Uterus (tissue), 4 donors: Measurements from ENCODE around the gene IKZF3. TPM values are rescaled to one million over a fixed set of nuclear protein-coding genes. Genes with fewer than 3 reads are reported as not detected.
"Not testable (repeated sequence)": the region's sequence is repeated elsewhere in the genome, so short reads cannot be mapped to it uniquely, and the experiment has no call there.

ENCODE experiments used
- DNase-seq, 2 donors: peaks; one replicate each; pipeline ENCODE4 v3.0.0-alpha.2; 2019 to 2020
- H3K27ac ChIP-seq, 2 donors: fragments of 200-600 bp; sonication (generic); 1 replicate in 1 of 2; 2 replicates in 1 of 2; pipeline ENCODE4 v1.5.1; 2016 to 2018
- H3K27me3 ChIP-seq, 2 donors: fragments of 200-600 bp; sonication (generic); one replicate each; pipeline ENCODE4 v1.5.1; 2018 to 2019; ENCODE audit warnings: control low read depth in 1 of 2
- H3K36me3 ChIP-seq, 2 donors: fragments of 200-600 bp; sonication (generic); one replicate each; pipeline ENCODE4 v1.5.1; 2019; ENCODE audit warnings: control low read depth in 1 of 2
- H3K4me1 ChIP-seq, 2 donors: fragments of 200-600 bp; sonication (generic); one replicate each; pipeline ENCODE4 v1.5.1; 2018 to 2019; ENCODE audit warnings: control low read depth in 1 of 2
- H3K4me3 ChIP-seq, 2 donors: fragments of 200-600 bp; sonication (generic); 1 replicate in 1 of 2; 2 replicates in 1 of 2; pipeline ENCODE4 v1.5.1; 2018 to 2019; ENCODE audit warnings: mild to moderate bottlenecking in 1 of 2
- H3K9me3 ChIP-seq, 2 donors: fragments of 200-600 bp; sonication (generic); one replicate each; pipeline ENCODE4 v1.5.1; 2019; ENCODE audit warnings: control low read depth in 1 of 2
- POLR2A ChIP-seq, 2 donors: fragments of 450-650 bp; IDR thresholded peaks; one replicate each; pipeline ENCODE4 v1.6.1; 2016; ENCODE audit warnings: antibody characterized with exemption in 2 of 2, mild to moderate bottlenecking in 1 of 2, moderate library complexity in 1 of 2
- intact Hi-C: fragments of 100-400 bp; cut with DNase I; formaldehyde crosslinking; loops from one replicate; pipeline ENCODE4 v1.15.1; 2023; ENCODE audit warnings: low total_unique reads
- total RNA-seq, 4 donors: library from RNA; depleted of rRNA in 3 of 4; stranded (reverse); fragments of >200 nt in 3 of 4; gene quantifications; one replicate each; pipeline versions ENCODE4 v1.1.0 to v1.2.4, GENCODE V29; 2014 to 2023
- TF ChIP-seq, protein P1 (sequence below), 4 experiments: fragments of 200-600 bp in 2 of 4; fragments of 450-650 bp in 2 of 4; sonication (generic) in 2 of 4; IDR thresholded peaks; one replicate each; pipeline ENCODE4 v1.5.1; 2016 to 2019; ENCODE audit warnings: antibody characterized with exemption in 4 of 4, mild to moderate bottlenecking in 2 of 4, moderate library complexity in 1 of 4
- donor health status: DM: yes; HTN: yes; CAD: no.

IKZF3 gene
- total RNA-seq, 4 donors from 2014 or later = 0.88 to 2.1 (median 1.6) TPM

DNA sequence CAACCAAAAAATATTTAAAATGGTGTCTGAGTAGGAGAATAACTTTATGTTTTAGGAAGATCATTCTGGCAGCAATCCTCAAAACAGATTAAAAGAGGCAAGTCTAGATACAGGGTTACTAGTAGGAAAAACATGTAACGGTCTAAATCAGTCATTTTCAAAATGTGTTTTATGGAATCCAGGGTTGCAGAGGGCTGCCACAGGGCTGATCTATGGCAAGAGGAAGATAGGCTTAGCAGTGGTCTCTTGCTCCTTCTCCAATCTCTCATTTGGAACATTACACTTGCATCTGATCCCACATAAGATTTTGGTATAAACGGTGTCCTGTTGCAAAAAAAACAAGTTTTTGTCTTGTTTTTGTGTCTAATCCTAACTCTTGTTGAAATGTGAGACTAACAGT is 9.2 kb downstream of the IKZF3 start:
- Histone ChIP-seq H3K4me3 (no peak overlapping the region), H3K27me3 (peaks cover 0 to 12% of the 10 kb centered on the region in 2 donors), H3K9me3 (no peaks in the 10 kb centered on the region), H3K27ac (no peak overlapping the region), H3K4me1 (no peaks in the 10 kb centered on the region), H3K36me3 (no peaks in the 10 kb centered on the region)
- no peak for DNase-seq
- TF ChIP-seq POLR2A (IDR thresholded peaks at IDR 0.05) = no peak
- intact Hi-C loops = no loop called here

DNA sequence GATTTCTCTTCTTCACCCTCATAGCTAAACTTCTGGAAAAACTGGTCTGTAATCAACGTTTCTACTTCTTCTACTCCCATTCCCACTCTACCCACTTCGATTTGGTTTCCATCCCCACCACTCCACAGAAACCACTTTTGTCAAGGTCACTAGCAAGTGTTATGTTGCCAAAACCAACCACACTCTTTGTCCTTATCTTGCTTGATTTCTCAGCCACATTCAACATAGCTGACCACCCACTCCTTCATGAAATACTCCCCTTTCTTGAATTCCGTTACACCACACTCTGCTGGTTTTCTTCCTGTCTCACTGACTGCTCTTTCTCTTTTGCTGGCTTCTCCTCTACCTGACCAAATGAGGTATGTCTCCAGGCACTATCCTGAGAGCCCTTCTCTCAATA is 11.9 kb downstream of the IKZF3 start:
- Histone ChIP-seq H3K36me3 (no peaks in the 10 kb centered on the region), H3K27me3 (peaks cover 0 to 6% of the 10 kb centered on the region in 2 donors), H3K27ac (no peak overlapping the region), H3K4me1 (no peaks in the 10 kb centered on the region), H3K9me3 (no peaks in the 10 kb centered on the region), H3K4me3 (no peak overlapping the region)
- DNase-seq = no peak
- TF ChIP-seq, protein P1, sequence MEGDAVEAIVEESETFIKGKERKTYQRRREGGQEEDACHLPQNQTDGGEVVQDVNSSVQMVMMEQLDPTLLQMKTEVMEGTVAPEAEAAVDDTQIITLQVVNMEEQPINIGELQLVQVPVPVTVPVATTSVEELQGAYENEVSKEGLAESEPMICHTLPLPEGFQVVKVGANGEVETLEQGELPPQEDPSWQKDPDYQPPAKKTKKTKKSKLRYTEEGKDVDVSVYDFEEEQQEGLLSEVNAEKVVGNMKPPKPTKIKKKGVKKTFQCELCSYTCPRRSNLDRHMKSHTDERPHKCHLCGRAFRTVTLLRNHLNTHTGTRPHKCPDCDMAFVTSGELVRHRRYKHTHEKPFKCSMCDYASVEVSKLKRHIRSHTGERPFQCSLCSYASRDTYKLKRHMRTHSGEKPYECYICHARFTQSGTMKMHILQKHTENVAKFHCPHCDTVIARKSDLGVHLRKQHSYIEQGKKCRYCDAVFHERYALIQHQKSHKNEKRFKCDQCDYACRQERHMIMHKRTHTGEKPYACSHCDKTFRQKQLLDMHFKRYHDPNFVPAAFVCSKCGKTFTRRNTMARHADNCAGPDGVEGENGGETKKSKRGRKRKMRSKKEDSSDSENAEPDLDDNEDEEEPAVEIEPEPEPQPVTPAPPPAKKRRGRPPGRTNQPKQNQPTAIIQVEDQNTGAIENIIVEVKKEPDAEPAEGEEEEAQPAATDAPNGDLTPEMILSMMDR (IDR thresholded peaks at IDR 0.05) = no peak
- TF ChIP-seq POLR2A (IDR thresholded peaks at IDR 0.05) = no peak
- intact Hi-C loops = no loop called here

GRCh38 chr17:39850186-39850585 is 13.9 kb downstream of the IKZF3 start:
- DNase-seq, H3K9me3 ChIP-seq, H3K4me1 ChIP-seq, intact Hi-C loops, H3K36me3 ChIP-seq, H3K27ac ChIP-seq, H3K4me3 ChIP-seq: not testable (repeated sequence)
- H3K27me3 ChIP-seq = peaks cover 0 to 17% of the 10 kb centered on the region in 2 donors

- no peak for TF ChIP-seq POLR2A (IDR thresholded peaks at IDR 0.05)
- TF ChIP-seq, protein P1 (IDR thresholded peaks at IDR 0.05) = no peak
- no peaks in the 10 kb centered on the region for H3K4me1 ChIP-seq
- H3K4me3 ChIP-seq = no peak overlapping the region
- H3K27ac ChIP-seq = no peak overlapping the region
- intact Hi-C loops = no loop called here
- no peaks in the 10 kb centered on the region for H3K9me3 ChIP-seq
- peaks cover 0 to 20% of the 10 kb centered on the region in 2 donors for H3K27me3 ChIP-seq
- H3K36me3 ChIP-seq = no peaks in the 10 kb centered on the region
- DNase-seq = no peak
These were observed 15.5 kb downstream of the IKZF3 start for GRCh38 chr17:39848600-39848999.

GRCh38 chr17:39846205-39846604 is 17.9 kb downstream of the IKZF3 start:
- Histone ChIP-seq H3K36me3 (no peaks in the 10 kb centered on the region), H3K4me3 (no peak overlapping the region), H3K4me1 (no peaks in the 10 kb centered on the region), H3K27me3 (peaks cover 0 to 18% of the 10 kb centered on the region in 2 donors), H3K9me3 (no peaks in the 10 kb centered on the region), H3K27ac (no peak overlapping the region)
- no peak for DNase-seq
- intact Hi-C loops = no loop called here
- TF ChIP-seq POLR2A (IDR thresholded peaks at IDR 0.05) = no peak
- TF ChIP-seq, protein P1 (IDR thresholded peaks at IDR 0.05) = no peak

- no peak for DNase-seq
- intact Hi-C loops = no loop called here
- Histone ChIP-seq H3K4me1 (no peaks in the 10 kb centered on the region), H3K4me3 (no peak overlapping the region), H3K36me3 (no peaks in the 10 kb centered on the region), H3K27ac (no peak overlapping the region), H3K9me3 (no peaks in the 10 kb centered on the region), H3K27me3 (peaks cover 0 to 18% of the 10 kb centered on the region in 2 donors)
- TF ChIP-seq POLR2A (IDR thresholded peaks at IDR 0.05) = no peak
- TF ChIP-seq, protein P1 (IDR thresholded peaks at IDR 0.05) = no peak
These were observed 18.9 kb downstream of the IKZF3 start for GRCh38 chr17:39845052-39845846.
